Measurements from ENCODE around the gene GPC3.
A peak's percentile ranks its signal among the peaks of the same experiment; 100 is the strongest.

Gene GPC3

GRCh38 chrX:133594156-133594555 is 391.2 kb downstream of the GPC3 start:
- Histone ChIP-seq H3K9me3 (ENCODE audit: control insufficient read depth, insufficient read depth, low read depth, low read length) (no peaks in the 10 kb centered on the region), H3K36me3 (ENCODE audit: control insufficient read depth in 2 of 2, insufficient read depth in 1 of 2, low read length in 2 of 2) (no peaks in the 10 kb centered on the region), H3K4me1 (ENCODE audit: control insufficient read depth, insufficient read depth, low read length) (no peaks in the 10 kb centered on the region), H3K27ac (ENCODE audit: extremely low read depth, low read depth, low read length) (no peak overlapping the region), H3K4me3 (ENCODE audit: low read depth, low read length) (no peak overlapping the region)
- ChIA-PET CTCF (no interaction called here), POLR2A (no interaction called here)
- TF ChIP-seq ZNF146 (tag by site-specific recombination; IDR thresholded peaks at IDR 0.05) (0 out of 2 replicates have a peak, but pooled peaks have one; percentile 8), CTCF (tag by site-specific recombination; IDR thresholded peaks at IDR 0.05) (no peak)

GRCh38 chrX:133593531-133593930 is 391.9 kb downstream of the GPC3 start:
- Histone ChIP-seq H3K9me3 (ENCODE audit: control insufficient read depth, insufficient read depth, low read depth, low read length) (no peaks in the 10 kb centered on the region), H3K4me1 (ENCODE audit: control insufficient read depth, insufficient read depth, low read length) (no peaks in the 10 kb centered on the region), H3K27ac (ENCODE audit: extremely low read depth, low read depth, low read length) (no peak overlapping the region), H3K36me3 (ENCODE audit: control insufficient read depth in 2 of 2, insufficient read depth in 1 of 2, low read length in 2 of 2) (no peaks in the 10 kb centered on the region), H3K4me3 (ENCODE audit: low read depth, low read length) (no peak overlapping the region)
- POLR2A ChIA-PET, result no interaction called here
- TF ChIP-seq ZNF394 (tag by site-specific recombination; IDR thresholded peaks at IDR 0.05; ENCODE audit: borderline replicate concordance) (no peak), ZFHX2 (tag by site-specific recombination; conservative IDR thresholded peaks at IDR 0.05) (peak; percentile 37; the same call in 1 of the 2 replicates), EGR2 (tag by site-specific recombination; IDR thresholded peaks at IDR 0.05; ENCODE audit: low read depth) (peak; percentile 37; the same call in 1 of the 2 replicates)
- CTCF ChIA-PET, result no interaction called here

- no peaks in the 10 kb centered on the region for H3K9me3 ChIP-seq (ENCODE audit: control insufficient read depth, insufficient read depth, low read depth, low read length)
- CTCF ChIA-PET, result no interaction called here
- TF ChIP-seq ZNF221 (tag by site-specific recombination; IDR thresholded peaks at IDR 0.05; ENCODE audit: borderline replicate concordance) (no peak), SP3 (tag by site-specific recombination; IDR thresholded peaks at IDR 0.05) (no peak), ZNF548 (tag by site-specific recombination; IDR thresholded peaks at IDR 0.05) (no peak), ZNF747 (tag by site-specific recombination; IDR thresholded peaks at IDR 0.05) (no peak), ZNF580 (tag by site-specific recombination; IDR thresholded peaks at IDR 0.05) (no peak), ZNF146 (tag by site-specific recombination; IDR thresholded peaks at IDR 0.05) (no peak), ZSCAN16 (tag by site-specific recombination; IDR thresholded peaks at IDR 0.05) (no peak)
- POLR2A ChIA-PET, result no interaction called here
- H3K4me1 ChIP-seq (ENCODE audit: control insufficient read depth, insufficient read depth, low read length), result no peaks in the 10 kb centered on the region
- no peak overlapping the region for H3K4me3 ChIP-seq (ENCODE audit: low read depth, low read length)
- no peak overlapping the region for H3K27ac ChIP-seq (ENCODE audit: extremely low read depth, low read depth, low read length)
- no peaks in the 10 kb centered on the region for H3K36me3 ChIP-seq (ENCODE audit: control insufficient read depth in 2 of 2, insufficient read depth in 1 of 2, low read length in 2 of 2)
Measured at GRCh38 chrX:133590703-133591505, 394.5 kb downstream of the GPC3 start.

- Histone ChIP-seq H3K9me3 (ENCODE audit: control insufficient read depth, insufficient read depth, low read depth, low read length) (no peaks in the 10 kb centered on the region), H3K4me3 (ENCODE audit: low read depth, low read length) (no peak overlapping the region), H3K27ac (ENCODE audit: extremely low read depth, low read depth, low read length) (no peak overlapping the region), H3K4me1 (ENCODE audit: control insufficient read depth, insufficient read depth, low read length) (no peaks in the 10 kb centered on the region), H3K36me3 (ENCODE audit: control insufficient read depth in 2 of 2, insufficient read depth in 1 of 2, low read length in 2 of 2) (no peaks in the 10 kb centered on the region)
- POLR2A ChIA-PET, result no interaction called here
- no peak for TF ChIP-seq ZNF155 (tag by site-specific recombination; IDR thresholded peaks at IDR 0.05)
- TF ChIP-seq ZBTB44 (tag by site-specific recombination; IDR thresholded peaks at IDR 0.05), result no peak
- TF ChIP-seq ZNF776 (tag by site-specific recombination; IDR thresholded peaks at IDR 0.05; ENCODE audit: borderline replicate concordance), result no peak
- no peak for TF ChIP-seq ZNF792 (tag by site-specific recombination; IDR thresholded peaks at IDR 0.05)
- peak; percentile 60; the same call in 1 of the 2 replicates for TF ChIP-seq SCRT2 (tag by site-specific recombination; IDR thresholded peaks at IDR 0.05)
- CTCF ChIA-PET, result interaction anchor here (0.9 kb wide), 1 partner anchor 17 kb away, joined by 3 read pairs; no protein-coding TSS in a partner anchor
Measured at GRCh38 chrX:133588827-133589226, 396.6 kb downstream of the GPC3 start.

Data from HEK293 (cell line).